Transverse colon (tissue), 4 donors: ENCODE results near the gene KRTAP10-9. TPM values are rescaled to one million over a fixed set of nuclear protein-coding genes. Genes with fewer than 3 reads are reported as not detected.

Experiments
- DNase-seq: peaks from one replicate; pipeline ENCODE4 v3.0.0-alpha.2; 2019
- H3K27ac ChIP-seq, 4 donors: fragments of 200-600 bp; sonication (generic); 2 replicates each; pipeline ENCODE4 v1.5.1; 2016 to 2018; ENCODE audit warnings: inconsistent platforms in 4 of 4
- H3K27me3 ChIP-seq: fragments of 200-600 bp; sonication (generic); 2 replicates; pipeline ENCODE4 v1.5.1; 2017; ENCODE audit warnings: inconsistent platforms
- H3K36me3 ChIP-seq, 4 donors: fragments of 200-600 bp; sonication (generic); 2 replicates each; pipeline ENCODE4 v1.5.1; 2017 to 2019; ENCODE audit warnings: inconsistent platforms in 4 of 4
- H3K4me1 ChIP-seq, 4 donors: fragments of 200-600 bp; sonication (generic); 2 replicates each; pipeline ENCODE4 v1.5.1; 2017 to 2020; ENCODE audit warnings: inconsistent platforms in 4 of 4
- H3K4me3 ChIP-seq, 4 donors: fragments of 200-600 bp; sonication (generic); 1 replicate in 1 of 4; 2 replicates in 3 of 4; pipeline versions ENCODE4 v1.5.1 to v1.6.1; 2017 to 2019; ENCODE audit warnings: inconsistent platforms in 4 of 4
- H3K9me3 ChIP-seq, 2 donors: fragments of 200-600 bp; sonication (generic); 2 replicates each; pipeline ENCODE4 v1.5.1; 2017 to 2019; ENCODE audit warnings: inconsistent platforms in 2 of 2
- CTCF ChIP-seq, 5 experiments: fragments of 200-600 bp in 3 of 5; fragments of 450-650 bp in 2 of 5; sonication (generic) in 3 of 5; IDR thresholded peaks; 1 replicate in 2 of 5; 2 replicates in 3 of 5; pipeline ENCODE4 v1.5.1; 2016 to 2017; ENCODE audit warnings: antibody characterized with exemption in 5 of 5, inconsistent platforms in 3 of 5, mild to moderate bottlenecking in 2 of 5, moderate library complexity in 1 of 5
- EP300 ChIP-seq: sonication (generic); formaldehyde crosslinking; IDR thresholded peaks from one replicate; pipeline ENCODE4 v1.6.1; 2017; ENCODE audit warnings: antibody characterized with exemption, low read depth
- POLR2A ChIP-seq: fragments of 450-650 bp; IDR thresholded peaks from one replicate; pipeline ENCODE4 v1.6.1; 2016; ENCODE audit warnings: antibody characterized with exemption, mild to moderate bottlenecking, moderate library complexity
- POLR2AphosphoS5 ChIP-seq, 3 donors: sonication (generic); formaldehyde crosslinking; IDR thresholded peaks; one replicate each; pipeline ENCODE4 v1.6.1; 2016; ENCODE audit warnings: antibody characterized with exemption in 3 of 3
- WGBS, 2 donors: methylation state at CpG; one replicate each; pipeline ENCODE4 v1.1.5; 2018; ENCODE audit warnings: low coverage in 1 of 2; 5-methylcytosine and 5-hydroxymethylcytosine counted together
- in situ Hi-C, 4 donors: fragments of 200-750 bp; cut with MboI; loops; one replicate each; pipeline versions ENCODE4 v1.15.0 to v1.15.1; 2017; ENCODE audit warnings: low sequenced_read_pairs in 3 of 4, low pct_ligation_motif_present in 1 of 4, low pct_unique_long_range_greater_than_20kb in 1 of 4
- intact Hi-C: fragments of 100-400 bp; cut with DNase I; formaldehyde crosslinking; loops from one replicate; pipeline ENCODE4 v1.15.1; 2023; ENCODE audit warnings: low total_unique reads
- total RNA-seq, 4 donors: library from RNA; depleted of rRNA; stranded (reverse); fragments of >200 nt; gene quantifications; one replicate each; pipeline ENCODE4 v1.1.0, GENCODE V29; 2016

Gene KRTAP10-9
- total RNA-seq, 4 donors from 2014 or later, result not detected

GRCh38 chr21:44583800-44584147 is 43.1 kb upstream of the KRTAP10-9 start:
- H3K4me3 ChIP-seq, result no peak overlapping the region
- no peaks in the 10 kb centered on the region for H3K4me1 ChIP-seq
- H3K36me3 ChIP-seq, result no peaks in the 10 kb centered on the region
- WGBS, 2 donors, result 72 to 74% methylated on average over 5 to 6 of the region's 6 CpGs
- H3K9me3 ChIP-seq, result peaks cover 9 to 12% of the 10 kb centered on the region in 2 donors
- in situ Hi-C loops (loop anchor here in 2 of 4 donors (25.0 kb wide), 1 partner anchor 104 kb away; the partner anchor contains the start of genes KRTAP10-12 (in 2 of the 2) and KRTAP12-1 (in 2 of the 2)), intact Hi-C loops (no loop called here)
- TF ChIP-seq POLR2AphosphoS5 (IDR thresholded peaks at IDR 0.05), result no peak
- no peak for TF ChIP-seq CTCF (IDR thresholded peaks at IDR 0.05)
- TF ChIP-seq EP300, result no peak
- no peak for TF ChIP-seq POLR2A
- no peak overlapping the region for H3K27ac ChIP-seq
- DNase-seq, result no peak
- peaks cover 17% of the 10 kb centered on the region for H3K27me3 ChIP-seq

- no peak overlapping the region for H3K27ac ChIP-seq
- intact Hi-C loops (no loop called here), in situ Hi-C loops (loop anchor here in 2 of 4 donors (25.0 kb wide), 1 partner anchor 101 kb away; the partner anchor contains the start of genes KRTAP10-12 (in 2 of the 2) and KRTAP12-1 (in 2 of the 2))
- no peak for TF ChIP-seq CTCF (IDR thresholded peaks at IDR 0.05)
- no peak overlapping the region for H3K4me3 ChIP-seq
- H3K27me3 ChIP-seq, result peaks cover 31% of the 10 kb centered on the region
- H3K36me3 ChIP-seq, result no peaks in the 10 kb centered on the region
- 82% methylated on average over 3 of the region's 3 CpGs; no CpG with 5 or more reads in 1 of the 2 donors for WGBS, 2 donors
- no peaks in the 10 kb centered on the region for H3K4me1 ChIP-seq
- DNase-seq, result no peak
- H3K9me3 ChIP-seq, result peaks cover 7 to 9% of the 10 kb centered on the region in 2 donors
Observed at GRCh38 chr21:44585892-44586291, 41.0 kb upstream of the KRTAP10-9 start.

GRCh38 chr21:44589094-44589493 is 37.8 kb upstream of the KRTAP10-9 start:
- Histone ChIP-seq H3K4me1 (no peaks in the 10 kb centered on the region), H3K27me3 (peaks cover 54% of the 10 kb centered on the region), H3K36me3 (no peaks in the 10 kb centered on the region), H3K9me3 (no peaks in the 10 kb centered on the region), H3K27ac (no peak overlapping the region), H3K4me3 (no peak overlapping the region)
- in situ Hi-C loops (loop anchor here in 2 of 4 donors (25.0 kb wide), 1 partner anchor 98 kb away; the partner anchor contains the start of genes KRTAP10-12 (in 2 of the 2) and KRTAP12-1 (in 2 of the 2)), intact Hi-C loops (no loop called here)
- no peak for DNase-seq
- TF ChIP-seq EP300 (no peak), POLR2AphosphoS5 (IDR thresholded peaks at IDR 0.05) (no peak), CTCF (IDR thresholded peaks at IDR 0.05) (no peak)
- WGBS, 2 donors, result 86 to 100% methylated on average over 1 to 2 of the region's 2 CpGs

GRCh38 chr21:44589586-44590305 is 37.1 kb upstream of the KRTAP10-9 start:
- TF ChIP-seq POLR2A (no peak), CTCF (IDR thresholded peaks at IDR 0.05) (no peak), EP300 (no peak), POLR2AphosphoS5 (IDR thresholded peaks at IDR 0.05) (no peak)
- peaks cover 55% of the 10 kb centered on the region for H3K27me3 ChIP-seq
- 77 to 100% methylated on average over 1 to 24 of the region's 24 CpGs for WGBS, 2 donors

More at GRCh38 chr21:44589586-44590305, 37.1 kb upstream of the KRTAP10-9 start:
- no peak for DNase-seq
- Histone ChIP-seq H3K36me3 (no peaks in the 10 kb centered on the region), H3K4me3 (no peak overlapping the region), H3K27ac (no peak overlapping the region), H3K9me3 (no peaks in the 10 kb centered on the region), H3K4me1 (no peaks in the 10 kb centered on the region)
- intact Hi-C loops, result no loop called here
- in situ Hi-C loops, result loop anchor here in 2 of 4 donors (25.0 kb wide), 1 partner anchor 98 kb away; the partner anchor contains the start of genes KRTAP10-12 (in 2 of the 2) and KRTAP12-1 (in 2 of the 2)
